Kidney (tissue), 14 donors: ENCODE data around the gene CCDC197. TPM values are rescaled to one million over a fixed set of nuclear protein-coding genes. Genes with fewer than 3 reads are reported as not detected.

Source experiments
- DNase-seq, 5 donors: peaks; one replicate each; pipeline ENCODE4 v3.0.0-alpha.2; 2013 to 2020
- FAIRE-seq: peaks from 2 replicates; lab custom pipeline; 2012; peaks lifted over from hg19 to GRCh38; lab: Jason Lieb, UNC
- H3K27ac ChIP-seq, 2 donors: one replicate each; pipeline ENCODE4 v1.7.0; 2013; ENCODE audit warnings: low read depth in 2 of 2, low read length in 2 of 2, inconsistent platforms in 1 of 2
- H3K27me3 ChIP-seq: one replicate; pipeline ENCODE4 v1.7.1; 2013; ENCODE audit warnings: low read length, inconsistent platforms; ENCODE audit not compliant: control insufficient read depth, insufficient read depth
- H3K36me3 ChIP-seq, 3 donors: one replicate each; pipeline versions ENCODE4 v1.7.0 to v1.7.1; 2013; ENCODE audit warnings: low read length in 3 of 3, control low read depth in 1 of 3, inconsistent platforms in 1 of 3; ENCODE audit not compliant: insufficient read depth in 3 of 3, control insufficient read depth in 2 of 3
- H3K4me1 ChIP-seq, 3 donors: one replicate each; pipeline versions ENCODE4 v1.7.0 to v1.7.1; 2013; ENCODE audit warnings: low read length in 3 of 3, inconsistent platforms in 1 of 3, low read depth in 1 of 3; ENCODE audit not compliant: control insufficient read depth in 2 of 3, insufficient read depth in 2 of 3
- H3K4me3 ChIP-seq, 3 donors: one replicate each; pipeline versions ENCODE4 v1.7.0 to v1.8.1; 2013; ENCODE audit warnings: low read length in 3 of 3, control low read depth in 1 of 3, inconsistent platforms in 1 of 3
- H3K9ac ChIP-seq, 3 donors: one replicate each; pipeline versions ENCODE4 v1.7.0 to v1.7.1; 2013; ENCODE audit warnings: low read length in 3 of 3, control low read depth in 1 of 3, inconsistent platforms in 1 of 3
- H3K9me3 ChIP-seq, 3 donors: one replicate each; pipeline versions ENCODE4 v1.7.0 to v1.7.1; 2013; ENCODE audit warnings: low read length in 3 of 3, control low read depth in 1 of 3, inconsistent platforms in 1 of 3; ENCODE audit not compliant: control insufficient read depth in 2 of 3, insufficient read depth in 1 of 3
- intact Hi-C: fragments of 100-400 bp; cut with DNase I; formaldehyde crosslinking; loops from one replicate; pipeline ENCODE4 v1.11.1; 2022
- polyA plus RNA-seq: library from polyadenylated mRNA; stranded (reverse); fragments of 350-450 nt; fragmentation: Illumina TruSeq; extraction: RNeasy Lipid Tissue Mini Kit (QIAGEN cat#74804); gene quantifications from one replicate; pipeline ENCODE4 v1.2.3, GENCODE V29; 2014; ENCODE audit warnings: low read depth, low replicate concordance; ENCODE audit not compliant: insufficient read depth
- total RNA-seq: library from RNA; stranded (reverse); fragmentation: NEBNext Ultra II Directional; extraction: Animal tissue kit (Norgen Biotek cat#: 25700); gene quantifications from one replicate; pipeline ENCODE4 v1.2.1, GENCODE V29; 2021
- TF ChIP-seq, protein P1 (sequence below): IDR thresholded peaks from 3 replicates; pipeline ENCODE4 v1.5.1; 2012; ENCODE audit warnings: mild to moderate bottlenecking, moderate library complexity, borderline replicate concordance; ENCODE audit not compliant: insufficient read depth; ENCODE audit errors: extremely low read depth
- donor health status: control.
- donor health status: control.
- donor health status: control.
- donor health status: control.
- donor health status: control.
- donor health status: DM: yes; HTN: yes; CAD: no.
- donor health status: Normal renal cell carcinoma (clear cell type).

The CCDC197 gene
- total and polyA plus RNA-seq, 2 donors from 2014 or later, result not detected

DNA sequence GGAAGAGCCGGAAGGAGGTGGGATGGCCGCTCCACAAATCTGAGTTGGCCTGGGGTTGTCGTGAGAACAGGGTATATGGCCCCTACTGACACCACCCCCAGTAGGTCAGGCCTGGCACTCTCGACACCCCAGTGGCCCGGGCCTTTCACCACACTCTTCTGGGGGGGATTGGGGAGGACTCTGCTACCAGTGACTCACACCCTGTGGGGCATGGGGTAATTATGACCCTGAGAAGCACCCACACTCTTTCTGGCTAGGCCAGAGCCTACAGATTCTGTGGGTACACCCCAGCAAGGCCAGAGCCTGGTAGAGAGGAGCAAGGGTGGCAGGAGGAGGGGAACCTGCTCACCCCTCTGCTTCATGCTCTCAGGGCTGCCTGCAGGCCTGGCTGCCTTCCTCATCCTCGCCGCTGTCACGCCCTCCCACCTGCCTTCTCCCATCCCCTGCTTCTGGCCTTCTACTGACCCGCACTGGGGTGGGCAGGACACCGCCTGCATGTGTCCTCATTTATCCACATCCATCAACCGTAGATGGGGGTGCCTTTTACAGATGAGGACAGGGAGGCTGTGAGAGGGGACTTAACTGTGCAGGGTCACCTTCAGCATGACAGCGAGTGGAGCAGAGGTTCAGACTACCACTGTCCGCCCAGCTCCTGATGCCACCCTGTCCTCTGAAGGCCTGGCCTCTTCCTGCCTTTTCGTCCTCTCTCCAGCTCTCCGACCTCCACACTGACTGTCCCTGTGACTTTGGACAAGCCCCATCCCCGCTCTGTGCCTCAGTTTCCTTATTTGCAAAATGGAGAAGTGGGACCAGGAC lies 39.1 kb upstream of the CCDC197 start:
- Histone ChIP-seq H3K36me3 (no peaks in the 10 kb centered on the region), H3K4me3 (no peak overlapping the region), H3K9me3 (no peaks in the 10 kb centered on the region), H3K27me3 (no peaks in the 10 kb centered on the region), H3K9ac (no peak overlapping the region), H3K27ac (no peak overlapping the region), H3K4me1 (peaks cover 0 to 8% (median 0%) of the 10 kb centered on the region in 3 donors)
- intact Hi-C loops, result no loop called here
- FAIRE-seq (no peak), DNase-seq (no peak)
- TF ChIP-seq, protein P1, sequence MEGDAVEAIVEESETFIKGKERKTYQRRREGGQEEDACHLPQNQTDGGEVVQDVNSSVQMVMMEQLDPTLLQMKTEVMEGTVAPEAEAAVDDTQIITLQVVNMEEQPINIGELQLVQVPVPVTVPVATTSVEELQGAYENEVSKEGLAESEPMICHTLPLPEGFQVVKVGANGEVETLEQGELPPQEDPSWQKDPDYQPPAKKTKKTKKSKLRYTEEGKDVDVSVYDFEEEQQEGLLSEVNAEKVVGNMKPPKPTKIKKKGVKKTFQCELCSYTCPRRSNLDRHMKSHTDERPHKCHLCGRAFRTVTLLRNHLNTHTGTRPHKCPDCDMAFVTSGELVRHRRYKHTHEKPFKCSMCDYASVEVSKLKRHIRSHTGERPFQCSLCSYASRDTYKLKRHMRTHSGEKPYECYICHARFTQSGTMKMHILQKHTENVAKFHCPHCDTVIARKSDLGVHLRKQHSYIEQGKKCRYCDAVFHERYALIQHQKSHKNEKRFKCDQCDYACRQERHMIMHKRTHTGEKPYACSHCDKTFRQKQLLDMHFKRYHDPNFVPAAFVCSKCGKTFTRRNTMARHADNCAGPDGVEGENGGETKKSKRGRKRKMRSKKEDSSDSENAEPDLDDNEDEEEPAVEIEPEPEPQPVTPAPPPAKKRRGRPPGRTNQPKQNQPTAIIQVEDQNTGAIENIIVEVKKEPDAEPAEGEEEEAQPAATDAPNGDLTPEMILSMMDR, result no peak

DNA sequence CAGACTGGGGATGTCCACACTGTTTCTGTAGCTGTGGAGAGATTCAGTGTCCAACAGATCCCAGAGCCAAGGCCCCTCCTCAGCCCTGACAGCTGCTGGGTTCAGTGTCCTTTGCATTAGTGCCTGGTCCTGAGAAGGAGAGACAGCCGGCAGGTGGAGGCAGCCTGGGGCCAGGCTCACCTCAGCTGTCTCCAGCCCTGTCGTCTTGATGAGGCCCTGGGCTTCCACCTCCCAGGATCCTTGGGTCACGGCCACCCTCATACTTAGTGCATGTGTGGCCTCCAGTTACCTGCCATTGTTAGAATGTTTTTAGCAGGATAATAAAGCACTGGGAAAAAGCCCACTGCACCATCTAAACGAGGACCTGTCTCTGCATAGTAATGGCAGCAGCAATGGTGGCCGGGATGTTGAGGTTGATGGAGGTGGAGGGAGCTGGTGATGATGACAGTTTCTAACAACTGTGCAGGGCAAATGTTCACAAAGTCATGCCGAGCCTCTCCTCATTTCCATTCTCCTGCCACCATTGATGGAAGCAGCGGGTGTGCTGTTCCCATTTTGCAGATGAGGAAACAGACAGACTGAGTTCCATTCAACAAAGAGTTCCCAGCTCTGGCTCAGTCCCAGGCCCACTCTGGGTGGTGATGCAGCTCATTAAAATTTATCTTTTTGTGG lies 38.4 kb upstream of the CCDC197 start:
- no peak overlapping the region for H3K4me3 ChIP-seq
- H3K36me3 ChIP-seq, result no peaks in the 10 kb centered on the region
- TF ChIP-seq, protein P1, result no peak
- H3K9ac ChIP-seq, result no peak overlapping the region
- FAIRE-seq, result no peak
- H3K27me3 ChIP-seq, result no peaks in the 10 kb centered on the region
- no peak for DNase-seq
- H3K9me3 ChIP-seq, result no peaks in the 10 kb centered on the region
- H3K4me1 ChIP-seq, result peaks cover 0 to 13% (median 0%) of the 10 kb centered on the region in 3 donors
- no peak overlapping the region for H3K27ac ChIP-seq
- intact Hi-C loops, result no loop called here

GRCh38 chr14:93959239-93960107 lies 37.6 kb upstream of the CCDC197 start:
- intact Hi-C loops, result no loop called here
- no peaks in the 10 kb centered on the region for H3K27me3 ChIP-seq
- no peak overlapping the region for H3K9ac ChIP-seq
- FAIRE-seq (no peak), DNase-seq (peak in 1 of 5 donors; percentile 91)
- H3K27ac ChIP-seq, result no peak overlapping the region
- peaks cover 0 to 13% (median 0%) of the 10 kb centered on the region in 3 donors for H3K4me1 ChIP-seq
- no peaks in the 10 kb centered on the region for H3K9me3 ChIP-seq
- no peaks in the 10 kb centered on the region for H3K36me3 ChIP-seq
- TF ChIP-seq, protein P1, result no peak
- H3K4me3 ChIP-seq, result no peak overlapping the region
